SK-N-SH (cell line): Measurements from ENCODE around the gene NLRC5. TPM values are rescaled to one million over a fixed set of nuclear protein-coding genes. Genes with fewer than 3 reads are reported as not detected.

Source experiments
- CTCF ChIA-PET: fragments of 300-600, 350-600 bp; formaldehyde crosslinking; extraction: SDS; loops from one replicate; lab custom pipeline; 2021; lab: Yijun Ruan, JAX
- POLR2A ChIA-PET: fragments of 350-600 bp; sonication (Branson Sonifier 250); formaldehyde crosslinking; extraction: SDS; loops from one replicate; lab custom pipeline; 2020; ENCODE audit warnings: antibody characterized with exemption, inconsistent platforms; lab: Yijun Ruan, JAX
- DNase-seq: peaks from one replicate; pipeline ENCODE4 v3.0.0; 2012
- H2AFZ ChIP-seq: fragments of 200-600 bp; sonication (generic); 2 replicates; pipeline ENCODE4 v1.8.1; 2016; ENCODE audit warnings: antibody characterized with exemption, mild to moderate bottlenecking, low read depth
- H3F3A ChIP-seq: fragments of 200-600 bp; sonication (generic); replicated peaks from 2 replicates; pipeline ENCODE3; 2016; ENCODE audit warnings: antibody characterized with exemption, mild to moderate bottlenecking; ENCODE audit not compliant: insufficient read depth
- H3K27ac ChIP-seq, 2 experiments: fragments of 200-500 bp in 1 of 2; fragments of 200-600 bp in 1 of 2; sonication (Bioruptor generic) in 1 of 2; sonication (generic), shearing (Covaris generic) in 1 of 2; 2 replicates each; pipeline versions ENCODE4 v1.5.1 to v1.6.1; 2014 to 2016; ENCODE audit warnings: low read depth in 2 of 2, inconsistent platforms in 1 of 2, low read length in 1 of 2, mild to moderate bottlenecking in 1 of 2, mixed read lengths in 1 of 2
- H3K27me3 ChIP-seq: fragments of 200-600 bp; sonication (generic), shearing (Covaris generic); 2 replicates; pipeline ENCODE4 v1.6.1; 2016; ENCODE audit warnings: mixed run types; ENCODE audit not compliant: insufficient read depth
- H3K36me3 ChIP-seq, 2 experiments: fragments of 200-500 bp in 1 of 2; fragments of 200-600 bp in 1 of 2; sonication (Bioruptor generic) in 1 of 2; sonication (generic) in 1 of 2; replicated peaks in 1 of 2; 2 replicates each; pipeline versions ENCODE3 to v1.5.1; 2014 to 2016; ENCODE audit warnings: low read length in 1 of 2, mild to moderate bottlenecking in 1 of 2; ENCODE audit not compliant: insufficient read depth in 2 of 2, control insufficient read depth in 1 of 2
- H3K4me1 ChIP-seq, 2 experiments: fragments of 200-500 bp in 1 of 2; fragments of 200-600 bp in 1 of 2; sonication (Bioruptor generic) in 1 of 2; sonication (generic), shearing (Covaris generic) in 1 of 2; 2 replicates each; pipeline versions ENCODE4 v1.5.1 to v1.6.1; 2014 to 2016; ENCODE audit warnings: low read depth in 1 of 2, low read length in 1 of 2, mixed run types in 1 of 2; ENCODE audit not compliant: insufficient read depth in 2 of 2, control insufficient read depth in 1 of 2
- H3K4me2 ChIP-seq: fragments of 200-600 bp; sonication (generic), shearing (Covaris generic); 2 replicates; pipeline ENCODE4 v1.6.1; 2017; ENCODE audit warnings: mixed run types
- H3K4me3 ChIP-seq, 2 experiments: fragments of 200-500 bp in 1 of 2; fragments of 200-600 bp in 1 of 2; sonication (Bioruptor generic) in 1 of 2; sonication (generic), shearing (Covaris generic) in 1 of 2; 2 replicates each; pipeline versions ENCODE4 v1.5.1 to v1.8.1; 2014 to 2016; ENCODE audit warnings: low read depth in 2 of 2, inconsistent platforms in 1 of 2, low read length in 1 of 2, mild to moderate bottlenecking in 1 of 2, mixed read lengths in 1 of 2, moderate library complexity in 1 of 2
- H3K79me2 ChIP-seq: fragments of 200-600 bp; sonication (generic); 2 replicates; pipeline ENCODE4 v1.8.1; 2017; ENCODE audit warnings: mild to moderate bottlenecking; ENCODE audit not compliant: insufficient read depth
- H3K9ac ChIP-seq: fragments of 200-600 bp; sonication (generic); 2 replicates; pipeline ENCODE4 v1.6.1; 2017; ENCODE audit warnings: mixed run types
- H3K9me2 ChIP-seq: fragments of 200-600 bp; sonication (generic); 2 replicates; pipeline ENCODE4 v1.6.1; 2017; ENCODE audit warnings: mixed run types
- H3K9me3 ChIP-seq: fragments of 200-600 bp; sonication (generic); 2 replicates; pipeline ENCODE4 v1.6.1; 2017; ENCODE audit warnings: mixed run types, mild to moderate bottlenecking, moderate library complexity
- H4K20me1 ChIP-seq: fragments of 200-600 bp; sonication (generic); 2 replicates; pipeline ENCODE4 v1.6.1; 2017; ENCODE audit warnings: mild to moderate bottlenecking, mixed run types; ENCODE audit not compliant: insufficient read depth
- CHD2 ChIP-seq: fragments of 150-350 bp; IDR thresholded peaks from 2 replicates; pipeline ENCODE4 v1.6.1; 2018; ENCODE audit warnings: low read length; ENCODE audit not compliant: partially characterized antibody
- ELF1 ChIP-seq: IDR thresholded peaks from 2 replicates; pipeline ENCODE4 v1.4.0; 2012
- EP300 ChIP-seq, 2 experiments: IDR thresholded peaks; 2 replicates each; pipeline versions ENCODE4 v1.4.0 to v1.6.1; 2012; ENCODE audit warnings: borderline replicate concordance in 1 of 2, low read depth in 1 of 2, low read length in 1 of 2
- EZH2phosphoT487 ChIP-seq: fragments of 200-600 bp; sonication (generic); IDR thresholded peaks from 2 replicates; pipeline ENCODE4 v1.6.1; 2017; ENCODE audit warnings: low read depth, mixed run types, mild to moderate bottlenecking, antibody characterized with exemption, moderate library complexity, borderline replicate concordance
- FOXJ3 ChIP-seq: sonication (generic); formaldehyde crosslinking; IDR thresholded peaks from 2 replicates; pipeline ENCODE4 v1.5.1; 2020; ENCODE audit warnings: mild to moderate bottlenecking, missing genetic modification reagents
- FOXM1 ChIP-seq: IDR thresholded peaks from 2 replicates; pipeline ENCODE4 v1.4.0; 2012; ENCODE audit warnings: low read depth, mild to moderate bottlenecking
- GATA2 ChIP-seq: sonication (generic); formaldehyde crosslinking; IDR thresholded peaks from 2 replicates; pipeline ENCODE4 v1.5.0; 2020; ENCODE audit warnings: mild to moderate bottlenecking, missing genetic modification reagents
- MXI1 ChIP-seq: IDR thresholded peaks from 2 replicates; pipeline ENCODE4 v1.6.1; 2012; ENCODE audit warnings: mild to moderate bottlenecking, low read depth, low read length, improper control_type of control experiment
- NFIC ChIP-seq: IDR thresholded peaks from 2 replicates; pipeline ENCODE4 v1.4.0; 2012; ENCODE audit warnings: borderline replicate concordance
- NRF1 ChIP-seq: IDR thresholded peaks from 2 replicates; pipeline ENCODE4 v1.6.1; 2012; ENCODE audit warnings: low read depth, mild to moderate bottlenecking, low read length
- POLR2AphosphoS5 ChIP-seq: IDR thresholded peaks from 2 replicates; pipeline ENCODE4 v1.6.1; 2012; ENCODE audit warnings: low read depth, low read length
- RCOR1 ChIP-seq: fragments of 150-350 bp; IDR thresholded peaks from 2 replicates; pipeline ENCODE4 v1.6.1; 2017; ENCODE audit warnings: antibody characterized with exemption, low read length
- SMC3 ChIP-seq: IDR thresholded peaks from 2 replicates; pipeline ENCODE4 v1.6.1; 2012; ENCODE audit warnings: low read depth, low read length, improper control_type of control experiment
- TAF1 ChIP-seq: IDR thresholded peaks from 2 replicates; pipeline ENCODE4 v1.6.1; 2012; ENCODE audit warnings: low read depth, mild to moderate bottlenecking, low read length, moderate library complexity, borderline replicate concordance
- TCF12 ChIP-seq: IDR thresholded peaks from 2 replicates; pipeline ENCODE4 v1.4.0; 2012
- TEAD4 ChIP-seq: IDR thresholded peaks from 2 replicates; pipeline ENCODE4 v1.4.0; 2012; ENCODE audit warnings: mild to moderate bottlenecking, borderline replicate concordance; ENCODE audit not compliant: insufficient read depth
- YY1 ChIP-seq: IDR thresholded peaks from 2 replicates; pipeline ENCODE4 v1.4.0; 2012; ENCODE audit warnings: low read depth, mild to moderate bottlenecking
- WGBS: methylation state at CpG from one replicate; pipeline ENCODE4 v1.1.6; 2017; ENCODE audit warnings: low lambda C conversion rate; 5-methylcytosine and 5-hydroxymethylcytosine counted together
- polyA plus RNA-seq, 3 experiments: library from polyadenylated mRNA; depleted of rRNA; stranded (reverse); fragments of >200 nt; gene quantifications; 2 replicates each; pipeline ENCODE4 v1.2.3, GENCODE V29; 2012
- TF ChIP-seq, protein P1 (sequence below): IDR thresholded peaks from 2 replicates; pipeline ENCODE4 v1.4.0; 2012; ENCODE audit warnings: low read depth
- TF ChIP-seq, protein P2 (sequence below): fragments of 150-350 bp; IDR thresholded peaks from 2 replicates; pipeline ENCODE4 v1.6.1; 2017; ENCODE audit warnings: antibody characterized with exemption, low read length, low read depth, borderline replicate concordance

NLRC5 gene
- polyA plus RNA-seq, 1 of the 3 experiments (the other 2 are of a cell fraction), result 6.5 TPM

DNA sequence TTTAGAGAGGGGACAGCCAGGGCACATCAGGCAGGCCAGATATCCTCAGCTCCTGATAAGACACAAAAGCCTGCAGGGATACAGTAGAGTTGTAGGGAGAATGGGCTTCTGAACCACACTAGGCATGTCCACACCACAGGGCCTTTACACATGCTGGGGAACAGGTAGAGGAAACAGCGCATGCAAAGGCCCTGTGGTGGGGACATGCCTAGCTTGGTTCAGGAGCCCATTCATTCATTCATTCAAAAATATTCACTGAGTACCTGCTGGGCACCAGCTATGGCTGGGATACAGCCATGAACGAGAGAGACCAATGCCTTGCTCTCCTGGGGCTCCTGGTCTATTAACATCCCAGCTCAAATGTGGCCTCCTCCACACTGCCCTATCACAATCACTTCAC, 107.4 kb downstream of the NLRC5 start:
- Histone ChIP-seq H3K27me3 (no peaks in the 10 kb centered on the region), H2AFZ (no peak overlapping the region), H3K9me3 (no peaks in the 10 kb centered on the region), H3K9ac (no peak overlapping the region), H3K4me2 (no peak overlapping the region), H3K4me1 (peaks cover 5 to 19% of the 10 kb centered on the region in 2 experiments; a peak in 1 of 4 replicates), H3K9me2 (no peaks in the 10 kb centered on the region), H3K4me3 (no peak overlapping the region), H3K79me2 (peaks cover 36% of the 10 kb centered on the region; the same call in 1 of the 2 replicates), H4K20me1 (peaks cover 14% of the 10 kb centered on the region; the same call in 1 of the 2 replicates), H3F3A (peaks cover 4% of the 10 kb centered on the region), H3K36me3 (peaks cover 0 to 4% of the 10 kb centered on the region in 2 experiments), H3K27ac (no peak overlapping the region)
- WGBS, result 92% methylated on average over 2 of the region's 2 CpGs
- CTCF ChIA-PET, result interaction anchor here (1.3 to 2.2 kb wide), 4 partner anchors 10 to 320 kb away, joined by 3 to 10 read pairs (median 4); no protein-coding TSS in a partner anchor
- POLR2A ChIA-PET, result no interaction called here
- DNase-seq, result no peak
- TF ChIP-seq NRF1 (no peak), TEAD4 (no peak), YY1 (no peak), FOXJ3 (CRISPR knock-in tag) (no peak), TCF12 (no peak), RCOR1 (no peak), TAF1 (no peak), EZH2phosphoT487 (no peak), GATA2 (CRISPR knock-in tag) (no peak), EP300 (IDR thresholded peaks at IDR 0.05; ENCODE audit: borderline replicate concordance in 1 of 2, low read depth in 1 of 2, low read length in 1 of 2) (no peak), ELF1 (no peak), CHD2 (no peak), MXI1 (no peak), FOXM1 (no peak), SMC3 (no peak), NFIC (no peak), POLR2AphosphoS5 (no peak)
- TF ChIP-seq, protein P1, sequence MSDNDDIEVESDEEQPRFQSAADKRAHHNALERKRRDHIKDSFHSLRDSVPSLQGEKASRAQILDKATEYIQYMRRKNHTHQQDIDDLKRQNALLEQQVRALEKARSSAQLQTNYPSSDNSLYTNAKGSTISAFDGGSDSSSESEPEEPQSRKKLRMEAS, result no peak
- TF ChIP-seq, protein P2, sequence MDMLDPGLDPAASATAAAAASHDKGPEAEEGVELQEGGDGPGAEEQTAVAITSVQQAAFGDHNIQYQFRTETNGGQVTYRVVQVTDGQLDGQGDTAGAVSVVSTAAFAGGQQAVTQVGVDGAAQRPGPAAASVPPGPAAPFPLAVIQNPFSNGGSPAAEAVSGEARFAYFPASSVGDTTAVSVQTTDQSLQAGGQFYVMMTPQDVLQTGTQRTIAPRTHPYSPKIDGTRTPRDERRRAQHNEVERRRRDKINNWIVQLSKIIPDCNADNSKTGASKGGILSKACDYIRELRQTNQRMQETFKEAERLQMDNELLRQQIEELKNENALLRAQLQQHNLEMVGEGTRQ, result no peak
